GM18868 (cell line): ENCODE data around the gene DNHD1.

Experiments
- ATAC-seq: cut with Tn5 transposase; IDR thresholded peaks from one replicate; pipeline ENCODE4 v1.9.1; 2021; ENCODE audit warnings: mild to moderate bottlenecking, moderate library complexity; ENCODE audit not compliant: unreplicated experiment

DNHD1 gene

DNA sequence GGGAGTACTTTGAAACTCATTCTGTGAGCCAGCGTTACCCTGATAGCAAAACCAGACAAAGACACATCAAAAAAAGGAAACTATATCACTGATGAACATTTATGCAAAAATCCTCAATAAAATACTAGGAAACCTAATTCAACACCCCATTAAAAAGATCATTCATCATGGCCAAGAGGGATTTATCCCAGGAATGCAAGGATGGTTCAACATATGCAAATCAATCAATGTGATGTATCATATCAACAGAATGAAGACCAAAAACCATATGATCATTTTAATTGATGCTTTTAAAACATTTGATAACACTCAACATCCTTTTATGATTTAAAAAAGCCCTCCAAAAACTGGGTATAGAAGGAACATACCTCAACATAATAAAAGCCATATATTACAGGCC lies 86.5 kb downstream of the DNHD1 start:
- ATAC-seq, result no peak

DNA sequence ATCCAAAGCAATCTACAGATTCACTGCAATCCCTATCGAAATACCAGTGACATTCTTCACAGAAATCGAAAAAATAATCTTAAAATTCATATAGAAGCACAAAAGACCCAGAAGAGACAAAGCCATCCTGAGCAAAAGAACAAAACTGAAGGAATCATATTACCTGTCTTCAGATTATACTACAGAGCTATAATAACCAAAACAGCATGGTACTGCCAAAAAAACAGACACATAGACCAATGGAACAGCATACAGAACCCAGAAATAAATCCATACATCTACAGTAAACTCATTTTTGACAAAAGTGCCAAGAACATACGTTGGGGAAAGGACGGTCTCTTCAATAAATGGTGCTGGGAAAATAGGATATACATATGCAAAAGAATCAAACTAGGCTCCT lies 87.4 kb downstream of the DNHD1 start:
- ATAC-seq, result no peak

DNA sequence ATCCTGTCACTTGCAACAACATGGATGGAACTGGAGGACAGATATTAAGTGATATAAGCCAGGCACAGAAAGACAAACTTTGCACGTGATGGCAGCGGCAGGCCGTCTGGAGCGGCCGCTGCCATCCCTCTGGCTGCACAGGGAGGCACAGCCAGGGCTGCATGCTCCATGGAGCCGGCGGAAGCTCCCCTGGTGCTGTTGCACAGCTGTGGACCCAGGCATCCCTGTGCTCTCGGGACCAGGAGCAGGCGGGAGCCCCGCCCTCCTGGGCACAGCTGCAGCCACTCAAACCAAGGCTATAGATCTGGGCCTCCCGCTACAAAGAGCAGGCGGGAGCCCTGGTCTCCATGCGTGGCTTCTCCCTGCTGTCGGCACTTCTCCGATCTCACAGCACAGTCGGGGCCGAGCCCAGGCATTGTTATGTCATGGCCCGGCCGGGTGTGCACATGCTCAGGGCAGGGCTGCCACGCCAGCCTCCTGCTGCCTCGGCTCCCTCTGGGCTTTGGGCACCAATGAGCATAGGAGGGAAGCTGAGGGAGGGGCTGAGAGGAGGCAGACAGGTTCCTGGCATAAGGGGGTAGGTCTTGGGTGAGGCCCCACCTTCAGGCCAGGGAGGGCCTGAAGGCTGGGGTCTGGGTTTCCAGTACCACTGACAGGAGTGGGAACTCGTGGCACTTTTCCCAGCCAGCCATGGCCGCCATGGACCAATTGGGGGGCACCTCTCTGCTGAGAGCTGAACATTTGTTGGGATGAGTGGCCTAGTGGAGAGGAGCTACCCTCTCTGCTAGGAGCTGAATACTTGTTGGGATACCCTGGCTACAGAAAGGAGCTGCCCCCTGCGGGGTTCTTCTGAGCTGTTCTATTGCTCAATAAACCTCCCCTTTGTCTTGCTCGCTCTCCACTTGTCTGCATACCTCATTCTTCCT lies 89.6 kb downstream of the DNHD1 start:
- ATAC-seq, result no peak

DNA sequence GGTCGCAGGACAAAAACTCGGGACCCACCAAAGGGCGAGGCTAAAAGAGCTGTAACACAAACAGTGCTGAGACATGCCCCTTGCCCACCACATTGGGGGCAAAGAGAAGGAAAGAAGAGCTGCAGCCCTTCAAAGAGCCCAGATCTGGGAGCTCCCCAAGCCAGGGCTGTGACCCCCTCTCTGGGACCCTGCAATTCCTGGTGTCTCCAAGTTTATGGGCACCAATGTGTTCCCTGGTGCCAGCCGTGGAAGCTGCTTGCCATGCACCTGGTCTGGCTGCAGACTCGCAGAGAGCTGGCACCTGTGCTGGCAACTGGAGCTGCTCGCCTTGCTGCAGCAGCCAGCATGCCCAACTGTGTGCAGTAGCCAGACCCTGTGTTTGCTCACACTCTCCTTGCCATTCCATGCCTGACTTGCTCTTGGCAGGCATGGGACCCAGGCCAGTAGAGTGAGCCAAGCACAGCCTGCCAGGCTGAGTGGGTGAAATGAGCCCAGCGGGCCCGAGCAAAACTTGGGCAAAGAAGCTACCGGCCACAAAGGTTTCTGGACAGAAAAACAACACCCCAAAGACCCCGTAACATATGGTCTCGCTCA lies 90.4 kb downstream of the DNHD1 start:
- ATAC-seq, result no peak

DNA sequence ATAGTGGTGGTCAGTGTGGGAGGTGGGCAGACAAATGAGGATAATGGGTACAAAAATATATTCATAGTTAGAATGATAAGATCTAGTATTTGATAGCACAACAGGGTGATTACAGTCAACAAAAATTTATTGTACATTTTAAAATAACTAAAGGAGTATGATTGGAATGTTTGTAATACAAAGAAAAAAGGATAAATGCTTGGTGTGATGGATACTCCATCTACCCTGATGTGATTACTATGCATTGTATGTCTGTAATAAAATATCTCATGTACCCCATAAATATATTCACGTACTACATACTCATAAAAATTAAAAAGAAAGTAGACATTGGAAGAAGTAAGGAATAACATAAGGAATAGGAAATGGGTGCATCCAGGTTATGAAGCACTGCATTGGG lies 90.9 kb downstream of the DNHD1 start:
- ATAC-seq, result no peak

DNA sequence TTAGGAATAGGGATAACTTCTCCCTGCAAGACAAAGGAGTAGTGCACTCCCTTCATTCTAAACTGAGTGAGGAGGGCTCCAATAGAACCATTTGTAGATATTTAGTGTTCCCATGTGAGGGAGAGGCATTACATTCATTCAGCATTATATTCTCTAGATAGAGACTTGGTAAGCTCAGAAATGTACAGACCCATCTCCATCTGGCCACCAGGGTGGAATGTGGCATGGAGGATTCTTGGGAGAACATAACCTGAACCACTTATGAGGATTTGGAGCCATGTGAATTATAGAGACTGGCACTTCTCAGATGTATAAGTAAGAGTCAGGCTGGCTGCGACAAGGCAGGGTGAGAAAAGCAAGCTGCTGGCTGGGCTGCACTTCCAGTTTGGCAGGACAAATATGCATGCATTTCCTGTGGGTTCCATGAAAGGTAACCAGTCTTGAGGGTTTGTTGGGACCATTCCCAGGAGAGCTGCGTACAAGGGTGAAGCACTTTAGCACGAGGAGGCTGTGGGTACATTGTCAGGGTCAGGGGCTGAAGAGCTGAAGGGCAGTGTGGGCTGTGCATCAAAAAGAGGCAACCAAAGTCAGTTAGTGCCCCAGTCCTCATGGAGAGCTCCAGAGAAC lies 97.2 kb downstream of the DNHD1 start:
- ATAC-seq, result no peak

DNA sequence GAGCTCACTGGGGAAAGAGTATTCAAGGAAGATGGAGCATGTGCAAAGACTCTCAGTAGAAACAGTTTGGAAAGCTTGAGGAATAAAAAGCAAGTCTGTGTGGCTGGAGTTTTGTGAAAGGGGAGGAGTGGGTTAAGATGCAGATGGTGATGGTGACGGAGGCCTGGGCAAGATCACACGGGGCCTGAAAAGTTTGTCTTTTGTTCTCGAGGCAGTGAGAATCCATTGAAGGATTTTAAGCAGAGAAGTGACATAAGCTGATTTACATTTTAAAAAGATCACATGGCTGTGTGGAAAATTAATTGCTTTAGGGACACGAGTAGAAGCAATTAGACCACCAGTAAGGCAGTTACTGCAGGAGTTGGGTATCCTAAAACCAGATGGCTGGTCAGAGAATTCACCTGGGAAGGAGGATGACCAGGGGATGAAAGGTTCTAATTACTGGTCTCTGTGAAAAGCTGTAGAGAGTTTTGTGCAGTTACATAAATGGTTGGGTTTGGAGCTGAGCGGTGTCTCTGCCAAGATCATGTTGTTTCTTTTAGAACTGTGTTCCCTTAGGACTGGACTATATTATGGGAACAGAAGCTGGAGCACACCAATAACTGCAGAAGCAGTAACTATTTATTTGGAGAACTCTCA lies 99.3 kb downstream of the DNHD1 start:
- no peak for ATAC-seq

DNA sequence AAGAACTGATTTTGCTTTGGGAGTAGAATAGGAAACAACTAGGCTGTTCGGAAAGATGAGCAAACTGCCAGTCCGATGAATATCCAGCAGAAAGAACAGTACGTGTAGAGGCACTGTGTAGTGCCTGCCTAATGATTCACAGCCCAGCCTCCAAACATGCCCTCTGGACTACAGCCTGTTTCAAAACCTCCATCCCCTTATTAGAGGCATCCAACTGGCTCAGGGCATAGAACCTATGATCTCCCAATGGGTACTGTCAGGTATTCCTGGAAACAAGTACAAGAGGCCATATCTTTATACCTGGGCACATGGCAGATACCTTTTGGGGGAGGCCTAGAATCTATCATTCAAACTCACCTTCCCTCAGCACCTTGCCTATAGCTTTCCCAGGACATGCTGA lies 101.5 kb downstream of the DNHD1 start:
- no peak for ATAC-seq

DNA sequence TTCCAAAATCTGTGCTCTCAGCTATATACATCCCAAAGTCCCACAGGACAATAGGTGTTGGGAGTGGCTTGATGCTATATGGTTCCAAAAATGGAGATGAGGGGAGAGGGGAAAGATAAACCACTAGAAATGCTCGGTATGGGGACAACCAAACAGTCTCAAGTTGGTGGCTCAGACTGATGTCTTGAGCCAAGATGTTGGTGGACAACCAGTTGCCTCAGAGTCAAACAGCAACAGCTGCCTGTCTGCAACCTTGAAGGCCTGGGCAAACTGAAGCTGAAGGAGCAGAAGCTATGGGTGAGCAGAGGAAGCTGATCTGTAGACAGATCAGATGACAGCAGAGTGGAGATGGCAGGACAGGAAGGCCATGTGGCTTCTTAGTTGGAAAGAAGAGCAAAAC lies 102.4 kb downstream of the DNHD1 start:
- no peak for ATAC-seq

DNA sequence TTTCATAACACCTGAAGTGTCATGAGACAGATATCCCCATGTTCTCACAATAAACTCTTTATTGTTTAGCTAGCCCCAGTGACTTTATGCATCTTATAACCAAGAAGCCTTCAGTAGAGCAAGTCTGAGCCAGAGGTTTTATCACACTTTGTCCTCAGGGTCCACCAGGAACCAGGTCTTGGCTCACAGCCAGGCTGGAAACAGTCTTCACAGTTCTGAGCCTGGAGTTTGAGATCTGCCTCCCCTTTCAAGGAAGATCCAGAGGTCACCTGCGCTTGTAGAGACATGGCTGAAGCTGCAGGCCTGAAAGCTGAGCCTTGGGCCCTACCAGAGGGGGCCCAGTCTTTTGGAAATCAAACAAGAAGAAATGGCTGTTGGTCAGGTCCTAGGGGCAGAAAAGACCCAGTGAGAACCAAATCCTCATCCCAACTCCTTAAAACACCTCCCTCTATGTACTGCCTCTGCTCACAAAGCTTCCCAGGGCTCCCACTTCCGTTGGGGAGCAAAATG lies 102.9 kb downstream of the DNHD1 start:
- ATAC-seq, result no peak

DNA sequence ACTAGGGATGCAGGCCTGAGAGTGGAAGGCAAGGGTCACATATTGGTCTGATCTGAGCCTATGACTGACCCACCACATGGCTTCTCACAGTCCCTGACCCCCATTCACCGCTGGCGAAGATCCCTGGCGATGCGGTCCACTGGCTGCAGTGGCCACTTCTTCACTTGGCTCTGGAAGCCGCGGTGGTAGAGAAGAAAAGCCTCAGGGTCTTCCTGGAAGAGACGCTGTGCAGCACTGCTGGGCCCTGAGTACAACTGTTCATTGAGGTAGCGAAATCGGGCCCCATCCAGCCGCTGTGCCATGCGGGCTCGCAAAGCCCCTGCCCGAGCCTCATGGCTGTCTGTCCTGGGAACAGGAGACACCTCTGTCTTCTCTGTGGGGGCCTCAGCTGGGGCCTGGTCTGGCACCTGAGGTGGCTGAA lies 104.0 kb downstream of the DNHD1 start:
- ATAC-seq, result no peak

DNA sequence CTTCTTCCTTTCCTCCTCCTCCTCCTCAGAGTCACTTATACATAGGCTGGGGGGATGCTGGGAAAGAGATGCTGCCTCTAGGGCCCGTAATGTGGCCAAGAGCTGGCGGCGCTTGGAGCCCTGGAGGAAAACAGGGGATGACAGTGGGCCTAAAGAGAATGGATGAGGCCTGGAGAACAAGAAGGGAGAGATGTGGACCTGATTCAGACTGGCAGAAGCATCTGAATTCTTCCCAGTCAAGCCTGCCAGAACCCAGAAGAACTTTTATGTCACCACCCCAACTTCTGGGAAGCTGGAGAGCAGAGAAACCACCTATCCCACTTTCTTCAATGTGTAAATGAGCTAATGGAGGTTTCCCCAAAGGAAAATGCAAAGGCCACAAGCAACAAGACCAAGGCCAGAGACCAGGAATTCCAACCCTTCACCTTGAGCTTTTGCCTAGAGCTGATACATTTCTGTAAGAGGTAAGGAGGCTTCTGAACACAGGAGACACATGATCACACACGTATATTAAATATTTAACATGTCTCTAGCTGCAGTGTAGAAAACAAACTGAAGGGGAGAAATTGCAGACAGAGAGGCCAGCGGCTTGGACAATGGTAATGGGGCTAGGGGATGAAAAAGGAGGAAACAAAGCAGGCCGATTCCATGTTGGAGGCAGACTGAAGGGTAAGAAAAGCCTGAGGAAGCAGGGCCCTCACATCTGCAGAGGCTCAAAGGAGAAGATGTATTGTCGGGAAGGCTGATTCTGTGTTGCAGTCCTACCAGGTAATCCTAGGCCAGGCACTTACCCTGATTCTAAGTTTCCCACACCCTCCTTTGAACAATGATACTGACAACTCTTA lies 105.2 kb downstream of the DNHD1 start:
- ATAC-seq, result no peak

DNA sequence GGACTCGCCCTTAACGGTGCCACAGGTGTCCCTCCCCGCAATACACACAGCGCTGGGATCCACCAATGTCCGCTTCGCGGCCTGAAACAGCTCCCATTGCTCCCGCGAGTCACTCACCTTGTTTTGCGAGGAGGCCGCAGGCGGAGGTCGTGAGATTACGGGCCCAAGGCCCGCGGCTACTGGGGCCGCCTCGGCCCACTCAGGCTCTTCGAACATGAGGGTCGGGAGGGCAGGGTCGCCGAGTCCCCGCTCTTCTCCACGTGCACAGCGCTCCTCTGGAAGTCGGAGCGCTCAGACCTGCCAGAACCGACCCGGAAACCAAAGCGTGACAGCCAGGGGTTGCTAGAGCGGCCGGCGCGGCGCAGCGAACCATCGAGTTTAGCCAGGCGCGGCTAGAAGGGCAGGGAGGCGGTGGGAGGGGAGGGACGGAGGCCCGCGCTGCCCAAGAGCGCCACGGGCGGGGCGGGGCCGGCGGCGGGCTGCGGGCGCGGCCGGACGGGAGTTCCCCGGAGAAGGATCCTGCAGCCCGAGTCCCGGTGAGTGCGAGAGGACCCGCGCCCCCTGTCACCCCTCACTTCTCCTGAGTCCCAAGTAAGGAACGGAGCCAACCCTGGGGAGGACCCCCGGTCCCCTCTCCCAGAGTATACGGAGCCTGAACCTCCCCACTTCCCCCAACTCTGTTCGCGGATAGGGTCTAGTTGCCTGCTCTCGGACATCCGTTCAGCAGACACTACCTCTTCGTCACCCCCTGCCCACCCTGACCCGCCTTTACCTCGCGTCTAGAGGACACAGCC lies 106.4 kb downstream of the DNHD1 start, which contains the start of the genes ILK and RRP8:
Gene ILK, plus strand, starts transcription at position 488 of the 794 bp plus-strand sequence. CDS start 498 bp downstream, outside the sequence.
Gene RRP8, minus strand, starts transcription at position 330 of the 794 bp plus-strand sequence. Its CDS starts 114 bp downstream, at position 216.
- peak; percentile 78 for ATAC-seq

DNA sequence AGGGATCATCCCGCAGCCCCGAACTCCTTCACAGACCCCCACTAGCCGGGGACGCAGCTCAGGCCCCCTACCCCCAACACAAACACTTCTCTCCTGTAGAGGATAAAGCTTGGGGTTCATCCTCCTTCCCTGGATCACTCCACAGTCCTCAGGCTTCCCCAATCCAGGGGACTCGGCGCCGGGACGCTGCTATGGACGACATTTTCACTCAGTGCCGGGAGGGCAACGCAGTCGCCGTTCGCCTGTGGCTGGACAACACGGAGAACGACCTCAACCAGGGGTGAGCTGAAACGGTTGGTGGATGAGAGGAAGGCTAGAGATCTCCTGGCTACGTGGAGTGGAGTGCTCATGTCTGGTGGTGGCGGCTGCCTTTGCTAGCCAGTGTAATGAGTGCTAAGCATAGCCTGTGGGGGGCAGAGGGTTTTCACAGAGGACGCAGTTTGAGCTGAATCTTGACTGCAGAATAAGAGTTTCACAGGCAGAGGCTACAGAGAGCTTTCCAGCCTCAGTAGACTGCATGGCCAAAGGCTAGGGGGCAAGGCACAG lies 107.1 kb downstream of the DNHD1 start:
- peak; percentile 44 for ATAC-seq

DNA sequence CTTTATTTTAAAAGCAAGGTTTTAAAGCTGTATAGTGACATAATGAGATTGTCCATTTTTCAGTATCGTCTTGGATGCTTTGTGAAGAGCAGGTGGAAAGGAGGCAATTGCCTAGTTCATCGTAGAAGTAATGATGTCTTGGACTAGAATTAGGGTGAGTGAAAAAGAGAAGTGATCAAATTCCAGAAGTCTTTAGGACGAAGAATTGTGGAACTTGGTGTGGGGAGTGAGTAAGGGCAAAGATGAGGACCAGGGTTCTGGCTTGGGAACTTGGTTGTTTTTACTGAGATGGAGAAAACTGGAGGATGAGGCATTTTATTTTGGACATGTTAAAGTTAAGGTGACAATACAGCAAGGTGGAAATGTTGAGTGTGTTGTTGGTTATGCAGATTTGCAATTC lies 107.7 kb downstream of the DNHD1 start:
- no peak for ATAC-seq

DNA sequence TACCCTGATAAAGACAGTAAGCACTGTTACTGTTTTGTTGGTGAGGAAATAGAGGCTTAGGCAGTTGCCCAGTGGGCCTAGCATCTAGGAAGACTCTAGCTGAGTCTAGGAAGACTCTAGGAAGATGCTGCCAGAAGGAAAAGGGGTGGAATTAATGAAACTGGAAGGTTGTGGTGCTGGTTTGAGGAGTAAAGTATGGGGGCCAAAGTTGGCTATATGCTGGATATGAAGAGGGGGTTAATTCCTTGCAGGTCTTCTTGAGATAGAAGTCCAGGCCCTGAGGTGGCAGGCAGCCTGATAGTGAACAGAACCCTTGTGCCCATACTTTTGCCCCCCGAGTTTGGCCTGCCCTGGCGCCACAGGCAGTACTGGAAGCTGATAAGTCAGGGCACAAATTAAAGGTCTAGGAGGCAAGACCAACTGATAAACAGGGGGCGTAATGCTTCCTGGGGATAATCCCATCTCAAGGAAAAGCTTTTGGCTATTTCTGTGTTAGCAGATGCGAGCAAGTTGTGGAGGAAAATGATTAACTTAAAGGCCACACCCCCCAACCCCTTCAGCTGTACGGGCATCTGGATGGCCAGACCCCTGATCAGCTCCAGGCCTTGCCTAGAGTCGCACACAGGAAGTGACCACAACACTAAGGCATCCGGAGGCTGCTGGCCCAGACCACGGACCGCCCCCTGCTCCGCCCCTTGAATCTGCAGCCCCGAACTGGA lies 109.5 kb downstream of the DNHD1 start:
- peak; percentile 34 for ATAC-seq

DNA sequence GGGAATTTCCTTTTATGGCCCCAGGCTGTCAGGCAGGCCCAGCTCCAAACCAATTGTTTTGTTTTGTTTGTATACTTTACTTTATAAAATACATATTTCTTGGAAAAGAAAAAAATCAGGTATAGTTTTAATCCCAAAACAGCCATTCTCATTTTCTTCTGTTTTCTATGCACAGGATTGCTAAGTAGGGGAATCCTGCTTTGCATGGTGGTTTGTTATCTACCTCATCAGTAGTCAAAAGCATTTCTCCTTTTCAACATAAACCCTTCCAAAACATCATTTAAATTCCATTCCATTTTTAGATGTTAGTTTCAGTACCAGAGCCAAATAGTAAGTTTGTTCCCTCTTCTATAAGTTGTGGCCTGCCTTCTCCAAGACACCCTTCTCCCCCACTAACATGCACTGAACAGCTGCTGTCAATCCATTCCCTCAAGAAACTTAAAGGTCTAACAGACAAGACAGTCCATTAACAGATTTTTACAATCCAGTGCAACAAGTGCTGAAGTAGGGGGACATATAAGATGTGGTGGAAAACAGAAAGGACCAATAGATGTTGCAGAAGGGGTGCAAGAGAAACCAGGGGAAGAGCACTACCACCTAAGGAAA lies 110.2 kb downstream of the DNHD1 start:
- no peak for ATAC-seq

DNA sequence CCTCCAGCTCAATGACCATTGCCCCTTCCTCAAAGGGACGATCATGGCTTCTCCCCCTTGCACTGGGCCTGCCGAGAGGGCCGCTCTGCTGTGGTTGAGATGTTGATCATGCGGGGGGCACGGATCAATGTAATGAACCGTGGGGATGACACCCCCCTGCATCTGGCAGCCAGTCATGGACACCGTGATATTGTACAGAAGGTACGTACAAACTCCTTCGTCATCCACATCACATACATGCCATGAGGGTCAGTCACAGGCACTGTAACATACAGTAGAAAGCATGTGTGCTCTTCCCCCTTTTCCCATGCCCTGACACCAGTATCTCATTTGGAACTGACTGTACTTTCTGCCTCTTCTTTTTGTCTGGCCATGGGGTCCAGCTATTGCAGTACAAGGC lies 110.9 kb downstream of the DNHD1 start:
- no peak for ATAC-seq
